NCI-H2029 (cell line): ENCODE results near the gene CAPN9.

Experiments used
- DNase-seq: peaks from one replicate; lab custom pipeline; 2025; lab: John Stamatoyannopoulos, UW

CAPN9 gene

GRCh38 chr1:230796626-230797025, 49.4 kb downstream of the CAPN9 start:
- DNase-seq: no peak

DNA sequence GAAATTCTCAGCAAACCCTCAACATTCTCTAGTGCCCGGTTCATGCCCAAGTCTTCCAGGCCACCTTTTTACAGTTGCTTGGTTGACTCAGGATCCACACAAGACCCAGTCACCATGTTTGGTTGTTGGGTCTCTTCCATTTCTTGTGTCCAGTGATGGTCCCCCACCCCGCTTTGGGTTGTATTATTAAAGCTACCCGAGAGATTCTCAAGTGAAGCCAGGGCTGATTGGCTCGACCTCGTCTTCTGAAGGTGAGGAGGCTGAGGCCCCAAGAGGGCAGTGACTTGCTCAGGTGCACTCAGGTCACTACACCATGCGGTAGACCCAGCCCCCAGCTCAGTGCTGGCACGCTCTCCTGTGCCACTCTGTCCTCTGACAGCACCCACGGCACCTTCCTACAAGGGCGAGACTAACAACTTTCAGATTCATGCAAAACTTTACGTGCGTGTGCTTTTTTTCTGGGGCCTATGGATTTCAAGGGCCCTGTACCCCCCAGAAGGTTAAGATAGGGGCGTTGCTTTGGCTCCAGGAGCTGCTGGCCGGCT, 50.3 kb downstream of the CAPN9 start:
- DNase-seq: no peak

- DNase-seq: no peak
Measured at GRCh38 chr1:230797942-230798365, 50.8 kb downstream of the CAPN9 start.

- no peak for DNase-seq
Measured at GRCh38 chr1:230798491-230798890, 51.3 kb downstream of the CAPN9 start.

GRCh38 chr1:230800891-230801840, 54.0 kb downstream of the CAPN9 start:
- no peak for DNase-seq

DNA sequence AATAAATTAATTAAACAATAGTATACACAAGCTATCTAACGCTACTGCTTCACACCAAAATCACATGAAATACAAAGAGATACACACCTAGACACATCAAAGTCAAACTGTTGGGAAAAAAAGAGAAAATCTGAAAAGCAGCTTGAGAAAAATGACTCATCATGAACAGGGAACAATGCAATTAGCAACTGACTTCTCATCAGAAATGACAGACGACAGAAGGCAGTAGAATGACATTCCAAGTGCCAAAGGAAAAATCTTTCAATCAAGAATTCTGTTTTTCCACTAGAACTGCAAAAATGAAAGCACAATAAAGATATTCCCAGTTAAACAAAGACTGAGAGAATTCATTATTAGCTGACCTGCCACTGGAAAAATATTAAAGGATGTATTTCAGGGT, 57.2 kb downstream of the CAPN9 start:
- DNase-seq: no peak

- no peak for DNase-seq
Measured at GRCh38 chr1:230806552-230806951, 59.4 kb downstream of the CAPN9 start.

DNA sequence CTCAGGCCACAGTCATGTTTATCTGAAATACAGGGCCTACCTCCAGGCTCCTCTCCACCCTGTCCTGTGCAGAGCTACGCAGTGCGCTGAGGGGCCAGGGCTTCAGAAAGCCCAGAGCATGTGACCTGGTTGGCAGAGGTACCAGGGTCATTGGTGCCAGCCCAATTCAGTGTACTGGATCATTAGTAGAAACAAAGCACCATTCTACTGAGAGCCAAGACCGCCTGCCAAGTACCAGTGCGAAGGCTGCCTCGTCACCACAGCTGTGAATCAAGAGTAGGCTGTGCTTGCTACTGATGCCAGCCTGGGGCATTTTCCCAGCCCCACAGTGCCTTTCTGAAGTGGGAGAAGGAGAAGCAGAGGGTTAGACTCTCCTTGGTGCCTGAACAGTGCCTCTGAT, 59.8 kb downstream of the CAPN9 start:
- no peak for DNase-seq

- DNase-seq: no peak
Measured at GRCh38 chr1:230807561-230808280, 60.5 kb downstream of the CAPN9 start.

- no peak for DNase-seq
Measured at GRCh38 chr1:230808281-230808872, 61.2 kb downstream of the CAPN9 start.

DNA sequence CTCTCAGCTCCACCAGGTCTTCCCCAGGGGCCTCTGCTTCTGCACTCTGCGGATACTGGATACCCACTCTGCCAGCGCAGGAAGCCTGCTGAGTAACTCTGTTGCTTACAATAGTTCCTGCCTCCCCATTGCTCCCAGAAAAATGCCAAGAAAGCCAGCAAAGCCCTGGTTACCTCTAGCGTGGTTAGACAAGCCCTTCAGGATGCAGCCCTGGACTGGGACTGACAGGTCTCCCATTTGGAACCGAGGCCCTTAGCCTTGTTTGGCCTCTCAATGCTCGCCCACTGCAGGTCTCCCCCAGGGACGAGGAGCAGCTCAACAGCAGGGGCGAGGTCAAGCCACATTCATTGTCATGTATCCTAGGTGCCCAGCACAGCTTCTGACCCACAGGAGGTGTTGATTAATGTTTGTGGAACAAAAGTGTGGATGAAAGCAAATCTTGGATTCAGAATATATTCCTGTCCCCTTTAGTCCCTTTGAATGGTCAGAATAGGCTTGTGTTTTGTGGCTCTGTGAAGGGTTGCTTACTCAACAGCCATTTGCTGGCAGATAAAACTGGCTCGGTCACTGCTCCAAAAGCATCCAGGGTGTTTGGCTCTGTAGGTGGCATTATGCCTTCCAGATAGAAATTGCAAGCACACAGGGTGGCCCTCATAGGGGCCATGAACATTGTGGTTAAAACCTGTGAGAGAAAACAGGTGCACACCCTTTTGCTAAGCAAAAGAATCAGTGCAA, 62.2 kb downstream of the CAPN9 start:
- DNase-seq: no peak

DNA sequence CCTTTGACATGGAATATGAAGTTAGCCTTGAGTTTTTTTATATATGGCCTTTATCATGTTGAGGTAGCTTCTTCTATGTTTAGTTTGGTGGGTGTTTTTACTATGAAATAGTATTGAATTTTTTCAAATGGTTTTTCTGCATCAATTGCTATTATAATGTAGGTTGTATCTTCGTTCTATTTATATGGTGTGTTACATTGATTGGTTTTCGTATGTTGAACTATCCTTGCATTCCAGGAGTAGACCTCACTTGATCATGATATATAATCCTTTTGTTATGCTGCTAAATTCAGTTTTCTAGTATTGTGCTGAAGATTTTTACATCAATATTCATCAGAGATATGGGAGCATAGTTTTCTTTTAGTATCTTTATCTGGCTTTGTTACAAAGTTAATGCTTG, 65.4 kb downstream of the CAPN9 start:
- no peak for DNase-seq

GRCh38 chr1:230814949-230815692, 67.9 kb downstream of the CAPN9 start:
- no peak for DNase-seq

- no peak for DNase-seq
Measured at GRCh38 chr1:230816018-230816417, 68.8 kb downstream of the CAPN9 start.

DNA sequence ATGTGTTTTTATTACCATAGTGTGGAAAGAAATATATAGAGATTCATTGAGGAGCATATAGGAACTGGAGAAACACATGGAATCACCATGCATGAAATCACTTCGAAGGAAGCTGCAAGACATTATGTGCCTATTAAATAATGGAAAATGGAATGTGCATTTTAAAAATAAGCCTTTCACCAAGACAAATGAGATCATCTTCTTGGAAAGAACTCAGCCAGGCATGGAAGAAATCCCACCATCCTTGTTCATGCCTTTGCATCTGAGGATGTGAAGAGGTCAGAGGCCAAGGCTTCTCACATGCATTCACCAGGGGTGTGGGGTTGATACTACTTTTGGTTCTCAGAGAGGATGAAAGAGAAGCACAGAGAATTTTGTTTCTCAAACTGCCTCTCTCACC, 71.2 kb downstream of the CAPN9 start:
- DNase-seq: no peak

DNA sequence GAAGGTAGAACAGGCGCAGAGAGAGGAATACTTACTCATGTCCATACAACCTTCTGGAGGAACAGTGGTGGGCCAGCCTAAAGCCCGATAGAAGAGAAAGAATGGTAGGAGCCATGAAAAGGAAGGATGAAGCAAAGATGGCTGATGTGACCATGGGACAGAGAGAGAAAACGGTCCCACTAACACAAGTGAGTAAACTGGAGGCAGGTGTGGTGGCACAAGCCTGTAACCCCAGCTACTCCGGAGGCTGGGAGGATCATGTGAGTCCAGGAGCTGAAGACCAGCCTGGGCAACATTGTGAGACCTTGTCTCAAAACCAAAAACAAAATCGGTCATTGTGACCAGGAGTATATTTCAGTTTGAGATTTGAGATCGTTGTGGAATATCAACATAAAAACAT, 71.7 kb downstream of the CAPN9 start:
- DNase-seq: no peak

- no peak for DNase-seq
Measured at GRCh38 chr1:230819976-230820375, 72.8 kb downstream of the CAPN9 start.

- DNase-seq: no peak
Measured at GRCh38 chr1:230820568-230820967, 73.4 kb downstream of the CAPN9 start.

GRCh38 chr1:230821346-230821745, 74.2 kb downstream of the CAPN9 start:
- DNase-seq: no peak

GRCh38 chr1:230822092-230822581, 74.9 kb downstream of the CAPN9 start:
- DNase-seq: no peak

- no peak for DNase-seq
Measured at GRCh38 chr1:230823426-230823825, 76.2 kb downstream of the CAPN9 start.
